ENCODE measurements around the gene CD44. TPM values are rescaled to one million over a fixed set of nuclear protein-coding genes. Genes with fewer than 3 reads are reported as not detected.

CD44 gene
- total RNA-seq, 4 donors from 2014 or later = 19.5 to 32.5 (median 29.2) TPM

DNA sequence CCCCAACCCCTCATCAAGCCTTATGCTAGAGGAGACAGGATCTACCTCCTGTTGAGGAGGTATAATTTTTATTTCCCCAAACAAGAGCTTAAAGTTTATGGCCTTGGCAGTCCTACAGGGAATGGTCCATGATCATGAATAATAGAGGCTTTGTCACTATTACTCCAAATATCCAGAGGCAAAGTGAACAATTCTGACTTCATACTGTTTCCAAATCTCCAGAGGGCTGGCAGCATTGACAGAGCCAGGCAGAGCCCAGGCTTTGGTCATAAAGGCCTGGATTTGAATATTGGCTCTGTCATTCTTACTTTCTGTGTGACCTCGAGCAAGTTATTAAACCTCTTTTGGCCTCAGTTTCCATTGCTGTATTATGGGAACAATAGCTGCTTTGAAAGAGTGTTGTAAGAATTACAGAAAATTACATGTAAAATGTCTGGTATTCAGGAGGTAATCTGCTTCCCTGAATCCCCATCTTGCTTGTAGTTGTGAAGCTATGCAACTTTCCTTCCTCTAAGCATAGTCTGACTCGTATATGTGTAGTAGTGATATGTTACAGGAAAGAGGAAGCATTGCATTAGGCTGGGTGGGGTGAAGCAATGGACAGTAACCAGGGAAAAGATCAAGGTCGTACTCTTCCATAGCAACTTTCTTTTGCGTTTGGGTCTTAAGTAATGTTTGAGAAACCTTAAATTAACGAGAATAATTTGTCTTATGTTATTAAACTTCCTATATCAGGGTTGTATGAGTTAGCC, 88.8 kb downstream of the CD44 start:
- ATAC-seq = no peak
- no peaks in the 10 kb centered on the region for H3K27me3 ChIP-seq
- H3K4me3 ChIP-seq = no peak overlapping the region
- intact Hi-C loops (cut with DNase I; ENCODE audit: low total_unique reads) = no loop called here
- no peaks in the 10 kb centered on the region for H3K9me3 ChIP-seq
- no peaks in the 10 kb centered on the region for H3K4me1 ChIP-seq
- TF ChIP-seq POLR2A (IDR thresholded peaks at IDR 0.05) = no peak
- TF ChIP-seq, protein P1, sequence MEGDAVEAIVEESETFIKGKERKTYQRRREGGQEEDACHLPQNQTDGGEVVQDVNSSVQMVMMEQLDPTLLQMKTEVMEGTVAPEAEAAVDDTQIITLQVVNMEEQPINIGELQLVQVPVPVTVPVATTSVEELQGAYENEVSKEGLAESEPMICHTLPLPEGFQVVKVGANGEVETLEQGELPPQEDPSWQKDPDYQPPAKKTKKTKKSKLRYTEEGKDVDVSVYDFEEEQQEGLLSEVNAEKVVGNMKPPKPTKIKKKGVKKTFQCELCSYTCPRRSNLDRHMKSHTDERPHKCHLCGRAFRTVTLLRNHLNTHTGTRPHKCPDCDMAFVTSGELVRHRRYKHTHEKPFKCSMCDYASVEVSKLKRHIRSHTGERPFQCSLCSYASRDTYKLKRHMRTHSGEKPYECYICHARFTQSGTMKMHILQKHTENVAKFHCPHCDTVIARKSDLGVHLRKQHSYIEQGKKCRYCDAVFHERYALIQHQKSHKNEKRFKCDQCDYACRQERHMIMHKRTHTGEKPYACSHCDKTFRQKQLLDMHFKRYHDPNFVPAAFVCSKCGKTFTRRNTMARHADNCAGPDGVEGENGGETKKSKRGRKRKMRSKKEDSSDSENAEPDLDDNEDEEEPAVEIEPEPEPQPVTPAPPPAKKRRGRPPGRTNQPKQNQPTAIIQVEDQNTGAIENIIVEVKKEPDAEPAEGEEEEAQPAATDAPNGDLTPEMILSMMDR (IDR thresholded peaks at IDR 0.05 in 4 of 5, conservative IDR thresholded peaks at IDR 0.05 in 1 of 5) = no peak
- DNase-seq = no peak
- in situ Hi-C loops (cut with MboI; ENCODE audit: low sequenced_read_pairs in 4 of 4) = loop anchor here in 1 of 4 donors (25.0 kb wide), 1 partner anchor 640 kb away; no protein-coding TSS in a partner anchor
- peaks cover 0 to 12% of the 10 kb centered on the region in 2 donors for H3K36me3 ChIP-seq
- no peak overlapping the region for H3K27ac ChIP-seq

- Histone ChIP-seq H3K9me3 (no peaks in the 10 kb centered on the region), H3K27me3 (no peaks in the 10 kb centered on the region), H3K27ac (no peak overlapping the region), H3K4me1 (no peaks in the 10 kb centered on the region), H3K36me3 (peaks cover 0 to 12% of the 10 kb centered on the region in 2 donors), H3K4me3 (no peak overlapping the region)
- TF ChIP-seq, protein P1 (IDR thresholded peaks at IDR 0.05 in 4 of 5, conservative IDR thresholded peaks at IDR 0.05 in 1 of 5) = no peak
- TF ChIP-seq POLR2A (IDR thresholded peaks at IDR 0.05) = no peak
- ATAC-seq = no peak
- in situ Hi-C loops (cut with MboI; ENCODE audit: low sequenced_read_pairs in 4 of 4) = loop anchor here in 1 of 4 donors (25.0 kb wide), 1 partner anchor 641 kb away; no protein-coding TSS in a partner anchor
- DNase-seq = no peak
- intact Hi-C loops (cut with DNase I; ENCODE audit: low total_unique reads) = no loop called here
Measured at GRCh38 chr11:35228328-35228725, 89.4 kb downstream of the CD44 start.

GRCh38 chr11:35230388-35230787, 91.4 kb downstream of the CD44 start:
- Histone ChIP-seq H3K27ac (no peak overlapping the region), H3K9me3 (no peaks in the 10 kb centered on the region), H3K4me1 (no peaks in the 10 kb centered on the region), H3K27me3 (no peaks in the 10 kb centered on the region), H3K4me3 (no peak overlapping the region), H3K36me3 (peaks cover 0 to 12% of the 10 kb centered on the region in 2 donors)
- TF ChIP-seq POLR2A (IDR thresholded peaks at IDR 0.05) = no peak
- TF ChIP-seq, protein P1 (IDR thresholded peaks at IDR 0.05 in 4 of 5, conservative IDR thresholded peaks at IDR 0.05 in 1 of 5) = no peak
- ATAC-seq = no peak
- intact Hi-C loops (cut with DNase I; ENCODE audit: low total_unique reads) (loop anchor here (10.0 kb wide), 1 partner anchor 236 kb away; no protein-coding TSS in a partner anchor), in situ Hi-C loops (cut with MboI; ENCODE audit: low sequenced_read_pairs in 4 of 4) (loop anchor here in 3 of 4 donors (10.0 to 25.0 kb wide), 2 partner anchors 306 to 643 kb away; no protein-coding TSS in a partner anchor)
- DNase-seq = no peak

DNA sequence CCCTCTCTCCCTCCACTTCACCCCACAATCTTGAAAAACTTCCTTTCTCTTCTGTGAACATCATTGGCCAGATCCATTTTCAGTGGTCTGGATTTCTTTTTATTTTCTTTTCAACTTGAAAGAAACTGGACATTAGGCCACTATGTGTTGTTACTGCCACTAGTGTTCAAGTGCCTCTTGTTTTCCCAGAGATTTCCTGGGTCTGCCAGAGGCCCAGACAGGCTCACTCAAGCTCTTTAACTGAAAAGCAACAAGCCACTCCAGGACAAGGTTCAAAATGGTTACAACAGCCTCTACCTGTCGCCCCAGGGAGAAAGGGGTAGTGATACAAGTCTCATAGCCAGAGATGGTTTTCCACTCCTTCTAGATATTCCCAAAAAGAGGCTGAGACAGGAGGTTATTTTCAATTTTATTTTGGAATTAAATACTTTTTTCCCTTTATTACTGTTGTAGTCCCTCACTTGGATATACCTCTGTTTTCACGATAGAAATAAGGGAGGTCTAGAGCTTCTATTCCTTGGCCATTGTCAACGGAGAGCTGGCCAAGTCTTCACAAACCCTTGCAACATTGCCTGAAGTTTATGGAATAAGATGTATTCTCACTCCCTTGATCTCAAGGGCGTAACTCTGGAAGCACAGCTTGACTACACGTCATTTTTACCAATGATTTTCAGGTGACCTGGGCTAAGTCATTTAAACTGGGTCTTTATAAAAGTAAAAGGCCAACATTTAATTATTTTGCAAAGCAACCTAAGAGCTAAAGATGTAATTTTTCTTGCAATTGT, 92.3 kb downstream of the CD44 start:
- Histone ChIP-seq H3K27me3 (no peaks in the 10 kb centered on the region), H3K9me3 (no peaks in the 10 kb centered on the region), H3K4me3 (no peak overlapping the region), H3K36me3 (peaks cover 0 to 12% of the 10 kb centered on the region in 2 donors), H3K4me1 (no peaks in the 10 kb centered on the region), H3K27ac (no peak overlapping the region)
- DNase-seq (no peak), ATAC-seq (no peak)
- intact Hi-C loops (cut with DNase I; ENCODE audit: low total_unique reads) = loop anchor here (10.0 kb wide), 1 partner anchor 236 kb away; no protein-coding TSS in a partner anchor
- TF ChIP-seq, protein P1 (IDR thresholded peaks at IDR 0.05 in 4 of 5, conservative IDR thresholded peaks at IDR 0.05 in 1 of 5) = no peak
- TF ChIP-seq POLR2A (IDR thresholded peaks at IDR 0.05) = no peak
- in situ Hi-C loops (cut with MboI; ENCODE audit: low sequenced_read_pairs in 4 of 4) = loop anchor here in 3 of 4 donors (10.0 to 25.0 kb wide), 2 partner anchors 306 to 644 kb away; no protein-coding TSS in a partner anchor

All from gastrocnemius medialis (tissue), 4 donors.